GM21737 (cell line): ENCODE measurements around the gene SSNA1.
"Not testable (repeated sequence)": the region's sequence is repeated elsewhere in the genome, so short reads cannot be mapped to it uniquely, and the experiment has no call there.

Experiments used
- ATAC-seq: cut with Tn5 transposase; IDR thresholded peaks from one replicate; pipeline ENCODE4 v1.9.1; 2021; ENCODE audit warnings: mild to moderate bottlenecking, moderate library complexity; ENCODE audit not compliant: unreplicated experiment

SSNA1 gene

GRCh38 chr9:137229903-137230704, 41.6 kb downstream of the SSNA1 start:
- ATAC-seq, result no peak

- ATAC-seq, result no peak
Observed at GRCh38 chr9:137230705-137231371, 42.4 kb downstream of the SSNA1 start, which contains the start of gene SLC34A3. TSS of gene SLC34A3 (plus strand) at chr9:137230901. CDS start at chr9:137231703, 802 bp downstream.

- ATAC-seq, result no peak
Observed at GRCh38 chr9:137231372-137232039, 43.0 kb downstream of the SSNA1 start.

- no peak for ATAC-seq
Observed at GRCh38 chr9:137232101-137232500, 43.6 kb downstream of the SSNA1 start.

GRCh38 chr9:137232510-137232909, 44.0 kb downstream of the SSNA1 start:
- ATAC-seq, result no peak

GRCh38 chr9:137233143-137233980, 44.9 kb downstream of the SSNA1 start:
- no peak for ATAC-seq

- no peak for ATAC-seq
Observed at GRCh38 chr9:137234055-137234697, 45.7 kb downstream of the SSNA1 start.

GRCh38 chr9:137234758-137235423, 46.4 kb downstream of the SSNA1 start:
- no peak for ATAC-seq

GRCh38 chr9:137235424-137236237, 47.2 kb downstream of the SSNA1 start:
- ATAC-seq, result no peak

GRCh38 chr9:137236238-137236935, 47.9 kb downstream of the SSNA1 start:
- no peak for ATAC-seq

GRCh38 chr9:137236936-137237421, 48.5 kb downstream of the SSNA1 start:
- no peak for ATAC-seq

- no peak for ATAC-seq
Observed at GRCh38 chr9:137237759-137238726, 49.6 kb downstream of the SSNA1 start.

- not testable (repeated sequence) for ATAC-seq
Observed at GRCh38 chr9:137239541-137240200, 51.2 kb downstream of the SSNA1 start.
